ENCODE results near the gene ANO8.

Gene ANO8

DNA sequence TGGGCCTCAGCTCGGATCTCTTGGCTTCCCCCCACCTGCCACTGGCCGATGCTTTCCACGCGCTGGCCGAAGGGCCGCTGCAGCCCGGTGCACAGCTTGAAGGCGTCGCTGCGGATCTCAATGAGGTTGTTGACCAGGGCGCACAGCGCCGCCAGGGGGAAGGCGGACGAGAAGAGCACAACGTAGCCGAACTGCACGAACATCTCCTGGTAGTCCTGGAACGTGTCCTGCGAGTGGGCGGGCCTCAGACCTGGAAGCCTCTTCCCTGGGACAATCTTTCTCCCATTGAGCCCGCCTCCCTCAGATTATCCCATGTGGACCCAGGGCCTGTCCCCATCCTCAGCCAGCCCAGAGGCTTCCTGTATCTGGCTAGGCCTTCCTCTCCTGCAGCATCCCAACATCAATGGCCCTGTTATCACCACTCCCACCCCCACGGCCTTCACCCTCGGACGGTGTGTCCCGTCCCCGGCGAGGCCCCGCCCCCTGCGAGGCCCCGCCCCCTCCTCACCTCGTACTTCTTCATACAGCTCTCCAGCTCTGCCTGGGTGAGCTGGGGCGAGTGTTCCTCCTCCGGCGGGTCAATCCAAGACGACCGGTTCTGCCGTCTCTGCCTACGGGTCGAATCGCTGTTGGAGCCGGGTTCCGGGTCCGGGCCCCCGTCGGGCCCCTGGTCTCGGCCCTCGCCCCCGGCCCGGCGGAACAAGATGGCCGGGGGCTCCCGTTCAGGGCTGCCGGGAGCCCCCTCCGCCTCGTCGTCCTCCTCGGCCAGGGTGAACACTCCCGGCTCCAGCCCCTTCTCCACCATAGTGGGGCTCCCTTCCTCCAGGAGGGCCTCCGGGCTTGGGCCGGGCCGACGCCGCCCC lies 6.8 kb downstream of the ANO8 start:
- no peak for DNase-seq (ENCODE audit: low read depth)

- DNase-seq (ENCODE audit: low read depth), result no peak
Observed at GRCh38 chr19:17327068-17327653, 7.5 kb downstream of the ANO8 start.

GRCh38 chr19:17326595-17326966 lies 8.1 kb downstream of the ANO8 start:
- no peak for DNase-seq (ENCODE audit: low read depth)

DNA sequence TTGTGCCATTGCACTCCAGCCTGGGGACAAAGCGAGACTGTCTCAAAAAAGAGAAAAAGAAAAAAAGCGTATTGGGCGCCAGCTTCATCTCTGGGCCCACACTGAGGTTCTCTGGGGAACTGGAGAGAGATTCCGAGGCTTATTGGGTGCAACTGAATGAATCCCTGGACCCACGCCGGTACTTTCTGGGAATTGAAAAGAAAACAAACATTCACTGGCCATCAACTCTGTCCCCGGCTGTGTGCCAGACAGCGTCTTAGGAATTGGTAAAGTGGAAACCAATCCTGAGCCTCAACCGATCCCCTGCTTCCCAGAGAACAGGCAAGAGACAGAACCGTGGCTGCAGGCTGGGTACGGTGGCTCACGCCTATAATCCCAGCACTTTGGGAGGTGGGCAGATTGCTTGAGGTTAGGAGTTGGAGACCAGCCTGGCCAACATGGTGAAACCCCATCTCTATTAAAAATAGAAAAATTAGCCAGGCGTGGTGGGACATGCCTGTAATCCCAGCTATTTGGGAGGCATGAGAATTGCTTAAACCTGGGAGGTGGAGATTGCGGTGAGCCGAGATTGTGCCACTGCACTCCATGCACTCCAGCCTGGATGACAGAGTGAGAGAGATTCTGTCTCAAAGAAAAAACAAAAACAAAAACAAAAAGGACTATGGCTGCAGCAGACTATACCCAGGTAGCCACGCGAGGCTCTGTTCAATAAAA lies 8.6 kb downstream of the ANO8 start:
- no peak for DNase-seq (ENCODE audit: low read depth)

DNA sequence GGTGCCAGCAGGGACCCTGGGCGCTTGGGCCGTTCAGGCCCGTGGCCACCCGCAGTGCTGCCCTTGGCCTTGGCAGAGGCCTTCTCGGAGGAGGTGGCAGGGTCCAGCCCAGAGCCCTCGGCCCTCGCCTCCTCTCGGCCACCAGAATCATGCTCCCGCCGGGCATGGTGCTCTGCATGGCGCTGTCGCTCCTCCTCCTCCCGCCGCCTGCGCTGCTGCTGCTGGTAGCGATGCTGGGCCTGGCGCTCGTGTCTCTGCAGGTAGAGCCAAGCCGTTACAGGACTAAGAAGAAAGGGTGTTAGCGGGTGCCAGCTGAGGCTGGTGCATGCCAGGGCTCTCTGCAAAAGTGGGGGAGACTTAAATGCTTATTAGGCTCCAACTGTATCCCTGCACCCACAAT lies 9.5 kb downstream of the ANO8 start:
- DNase-seq (ENCODE audit: low read depth), result no peak

DNA sequence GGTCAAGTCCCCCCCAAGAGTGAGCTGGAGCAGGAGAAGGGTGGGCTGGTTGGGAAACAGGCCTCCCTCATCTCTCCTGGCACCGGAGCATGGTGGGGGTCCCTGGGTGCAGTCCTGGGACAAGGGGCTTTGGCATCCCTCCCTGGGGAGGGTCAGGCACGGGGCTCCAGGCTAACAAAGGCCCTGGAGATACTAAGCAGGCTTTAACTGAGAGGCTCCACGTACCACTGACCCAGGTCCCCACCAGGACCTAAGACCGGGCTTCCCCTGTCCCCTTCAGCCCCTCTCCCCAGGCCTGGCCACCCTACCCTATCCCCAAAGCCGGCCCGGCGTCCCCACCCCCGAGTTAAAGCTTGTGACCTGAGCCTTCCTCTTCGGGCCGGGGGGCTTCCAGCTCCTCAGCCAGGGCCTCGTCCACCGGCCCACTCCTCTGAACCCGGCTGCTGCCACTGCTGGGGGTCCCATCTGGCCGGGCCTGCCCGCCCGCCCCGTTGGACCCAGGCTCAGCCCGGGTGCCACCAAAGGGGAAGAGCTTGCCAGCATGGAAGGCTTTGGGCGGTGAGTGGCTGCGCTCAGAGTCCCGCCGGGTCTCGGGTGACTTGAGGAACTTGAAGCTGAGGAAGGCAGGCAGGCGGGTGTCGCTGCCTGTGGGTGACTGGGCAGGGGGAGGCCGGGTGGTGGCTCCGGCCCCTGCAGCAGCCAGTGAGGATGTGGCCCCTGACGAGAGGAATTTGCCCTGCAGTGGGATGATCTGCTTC lies 10.1 kb downstream of the ANO8 start:
- DNase-seq (ENCODE audit: low read depth), result no peak

DNA sequence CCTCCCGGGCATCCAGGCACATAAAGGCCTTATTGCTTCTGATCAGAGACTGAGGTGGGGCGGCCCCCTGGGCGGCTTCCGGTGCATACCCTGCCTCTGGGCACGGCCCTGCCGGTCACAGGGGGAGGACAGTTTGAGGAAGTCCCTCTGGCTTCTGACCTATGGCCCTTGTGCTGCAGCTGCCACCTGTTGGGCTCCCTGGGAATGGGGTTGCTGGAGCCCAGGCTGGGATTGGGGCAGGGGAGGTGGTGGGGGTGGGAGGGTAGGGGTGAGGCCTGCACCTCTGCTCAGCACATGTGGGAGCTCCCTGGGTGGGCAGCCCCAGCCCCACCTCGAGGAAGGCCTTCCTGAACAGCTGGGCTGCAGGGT lies 10.7 kb downstream of the ANO8 start:
- no peak for DNase-seq (ENCODE audit: low read depth)

GRCh38 chr19:17323300-17323963 lies 11.2 kb downstream of the ANO8 start:
- no peak for DNase-seq (ENCODE audit: low read depth)

GRCh38 chr19:17322854-17323253 lies 11.8 kb downstream of the ANO8 start:
- DNase-seq (ENCODE audit: low read depth), result no peak

GRCh38 chr19:17321655-17322489 lies 12.8 kb downstream of the ANO8 start:
- DNase-seq (ENCODE audit: low read depth), result no peak

DNA sequence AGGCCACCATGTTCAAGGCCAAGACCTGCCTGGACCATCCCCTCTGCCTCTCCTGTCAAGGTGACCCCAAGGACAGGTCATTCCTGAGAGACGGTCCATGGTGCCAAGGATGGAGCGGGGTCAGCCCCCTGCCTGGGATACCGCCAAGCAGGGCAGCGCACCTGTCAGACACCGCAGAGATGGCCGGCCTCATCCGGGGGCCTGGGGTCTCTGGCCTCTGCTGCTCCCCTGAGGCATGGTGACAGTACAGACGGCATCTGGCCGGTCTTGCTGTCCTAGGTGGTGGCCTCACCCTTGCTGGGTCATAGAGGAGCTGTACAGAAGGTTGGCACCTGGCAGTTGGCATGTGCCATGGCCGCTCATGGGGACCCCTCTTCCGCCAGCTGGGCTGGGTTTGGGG lies 14.2 kb downstream of the ANO8 start:
- DNase-seq (ENCODE audit: low read depth), result no peak

- DNase-seq (ENCODE audit: low read depth), result no peak
Observed at GRCh38 chr19:17319473-17320238, 15.0 kb downstream of the ANO8 start.

DNA sequence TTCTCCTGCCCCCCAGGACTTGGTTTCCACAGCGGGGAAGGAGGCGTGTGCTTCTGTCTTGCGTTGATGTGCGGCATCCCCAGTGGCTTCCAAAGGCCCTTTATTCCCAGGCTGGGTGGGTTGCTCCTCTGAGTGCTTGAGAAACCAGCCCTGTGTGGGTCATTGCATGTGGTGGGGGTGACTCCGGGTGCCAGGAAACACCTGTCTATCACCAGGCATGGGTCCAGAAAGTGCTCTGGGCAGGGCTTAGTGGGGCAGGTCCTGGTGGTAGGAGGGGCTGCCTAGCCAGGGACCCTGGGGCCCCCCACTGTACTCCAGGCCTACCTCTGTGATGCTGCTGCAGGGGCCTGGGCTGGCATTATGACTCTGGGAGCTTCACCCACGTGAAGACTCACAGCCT lies 15.7 kb downstream of the ANO8 start:
- no peak for DNase-seq (ENCODE audit: low read depth)

DNA sequence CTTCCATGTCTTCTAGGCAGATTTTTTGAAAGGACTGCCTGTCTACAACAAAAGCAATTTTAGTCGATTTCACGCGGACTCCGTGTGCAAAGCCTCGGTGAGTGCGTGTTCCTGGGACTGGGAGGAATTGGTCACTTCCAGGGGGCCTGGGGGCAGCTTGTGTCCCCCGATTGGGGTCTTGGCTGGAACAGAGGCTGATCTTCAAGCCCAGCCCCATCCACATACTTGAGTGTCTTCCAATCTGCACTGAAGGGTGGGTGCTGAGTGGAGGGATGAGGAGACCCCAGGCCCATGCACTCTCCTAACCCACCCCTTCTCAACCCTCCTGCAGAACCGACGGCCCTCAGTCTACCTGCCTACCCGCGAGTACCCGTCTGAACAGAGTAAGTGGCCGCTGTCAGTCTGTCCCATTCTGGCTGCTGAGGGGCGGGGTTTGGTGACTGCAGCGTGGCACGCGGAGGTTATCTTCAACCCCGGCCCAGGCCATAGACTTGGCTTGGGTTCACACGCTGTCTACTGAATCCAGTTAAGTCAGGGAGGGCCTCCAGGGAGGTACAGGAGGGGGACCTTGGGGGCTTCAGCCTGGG lies 20.6 kb downstream of the ANO8 start:
- no peak for DNase-seq (ENCODE audit: low read depth)

DNA sequence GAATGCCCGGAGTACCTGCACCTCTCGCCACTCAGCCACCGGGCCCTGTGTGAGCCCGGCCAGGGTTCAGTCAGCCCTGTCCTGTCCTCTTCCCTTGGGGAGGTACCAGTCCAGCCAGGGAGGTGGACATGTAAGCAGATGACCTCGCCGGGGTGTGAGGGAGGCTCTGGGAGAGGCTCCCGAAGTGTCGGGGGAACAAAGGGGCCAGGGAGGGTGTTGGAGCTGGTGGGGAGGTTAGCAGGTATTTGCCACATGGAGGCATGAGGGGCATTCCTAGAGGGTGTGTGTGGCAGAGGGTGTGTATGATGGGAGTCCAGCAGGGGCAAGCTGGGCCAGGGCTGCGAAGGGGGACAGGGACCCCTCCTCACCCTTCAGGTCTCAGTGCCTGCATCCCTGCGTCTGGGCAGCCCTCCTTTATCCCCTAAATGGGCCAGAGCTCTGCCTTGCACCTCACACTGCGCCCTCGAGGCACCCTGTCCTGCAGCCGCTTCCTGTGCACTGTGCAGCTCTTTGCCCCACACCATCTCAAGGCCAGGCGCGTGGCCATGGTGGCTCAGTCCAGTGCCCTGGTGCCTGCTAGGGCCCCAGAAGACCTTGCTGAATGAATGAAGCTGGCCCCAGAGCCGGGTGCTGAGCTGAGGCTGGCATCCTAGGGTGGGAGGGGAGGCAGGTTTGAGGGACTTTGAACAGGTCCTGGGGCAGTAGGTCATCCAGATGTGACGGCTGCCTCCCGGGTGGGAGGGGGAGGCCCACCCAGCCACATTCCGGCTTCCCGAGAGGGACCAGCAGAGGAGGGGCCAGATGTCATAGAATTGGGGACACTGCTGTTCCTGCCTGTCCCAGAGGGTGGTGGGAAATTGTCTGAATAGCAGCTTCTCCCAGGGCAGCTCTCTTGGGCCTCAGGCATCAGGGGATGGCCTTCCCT lies 22.2 kb downstream of the ANO8 start:
- no peak for DNase-seq (ENCODE audit: low read depth)

GRCh38 chr19:17311455-17312188 lies 23.0 kb downstream of the ANO8 start:
- no peak for DNase-seq (ENCODE audit: low read depth)

- no peak for DNase-seq (ENCODE audit: low read depth)
Observed at GRCh38 chr19:17309965-17310461, 24.6 kb downstream of the ANO8 start.
